ENCODE results near the gene RELT.

RELT gene

GRCh38 chr11:73439002-73439843 lies 63.0 kb downstream of the RELT start:
- no peak for DNase-seq

GRCh38 chr11:73445980-73446379 lies 69.8 kb downstream of the RELT start:
- no peak for DNase-seq

- no peak for DNase-seq
Observed at GRCh38 chr11:73446766-73447165, 70.6 kb downstream of the RELT start.

All from CD4-positive, alpha-beta T cell treated with Interleukin-10 for 1 hour (primary cell).